IgD-negative memory B cell (primary cell): ENCODE results near the gene MTX1. TPM values are rescaled to one million over a fixed set of nuclear protein-coding genes. Genes with fewer than 3 reads are reported as not detected.
A peak's percentile ranks its signal among the peaks of the same experiment; 100 is the strongest.
"Not testable (repeated sequence)": the region's sequence is repeated elsewhere in the genome, so short reads cannot be mapped to it uniquely, and the experiment has no call there.

Experiments used
- H3K27ac Mint-ChIP-seq, 3 donors: one replicate each; pipeline ENCODE4 v1.8.0; 2020 to 2022; ENCODE audit warnings: mild to moderate bottlenecking in 3 of 3, mixed read lengths in 3 of 3, moderate library complexity in 1 of 3
- H3K27me3 Mint-ChIP-seq: one replicate; pipeline ENCODE4 v1.8.0; 2021; ENCODE audit warnings: mixed read lengths
- H3K36me3 Mint-ChIP-seq: one replicate; pipeline ENCODE4 v1.8.0; 2020; ENCODE audit warnings: mild to moderate bottlenecking, mixed read lengths
- H3K4me1 Mint-ChIP-seq, 3 donors: one replicate each; pipeline ENCODE4 v1.8.0; 2020 to 2022; ENCODE audit warnings: mixed read lengths in 3 of 3, mild to moderate bottlenecking in 1 of 3
- H3K4me3 Mint-ChIP-seq, 4 donors: one replicate each; pipeline ENCODE4 v1.8.0; 2020 to 2022; ENCODE audit warnings: mild to moderate bottlenecking in 4 of 4, mixed read lengths in 4 of 4, moderate library complexity in 3 of 4
- H3K9me3 Mint-ChIP-seq, 3 donors: one replicate each; pipeline ENCODE4 v1.8.0; 2020 to 2021; ENCODE audit warnings: mixed read lengths in 3 of 3, mild to moderate bottlenecking in 1 of 3
- polyA plus RNA-seq: library from polyadenylated mRNA; unstranded; fragments of 300-500 nt; fragmentation: Illumina TruSeq; gene quantifications from one replicate; pipeline ENCODE4 v1.2.3, GENCODE V29; 2021

MTX1 gene
- polyA plus RNA-seq, 1 donor from 2014 or later = 41.7 TPM

GRCh38 chr1:155244368-155245162, 36.1 kb downstream of the MTX1 start:
- peaks cover 2% of the 10 kb centered on the region for H3K27me3 Mint-ChIP-seq
- no peaks in the 10 kb centered on the region for H3K36me3 Mint-ChIP-seq
- peak overlapping the region; percentile 98 to 100 (median 98) for H3K27ac Mint-ChIP-seq
- peaks cover 26 to 31% (median 28%) of the 10 kb centered on the region in 3 donors for H3K4me1 Mint-ChIP-seq
- H3K9me3 Mint-ChIP-seq = peaks cover 0 to 2% (median 1%) of the 10 kb centered on the region in 3 donors
- peak overlapping the region; percentile 87 to 90 (median 88) for H3K4me3 Mint-ChIP-seq

GRCh38 chr1:155245163-155245524, 36.6 kb downstream of the MTX1 start:
- Mint-ChIP-seq H3K9me3 (peaks cover 0 to 2% (median 1%) of the 10 kb centered on the region in 3 donors), H3K36me3 (no peaks in the 10 kb centered on the region), H3K4me3 (peak overlapping the region; percentile 87 to 90 (median 88)), H3K27me3 (peaks cover 2% of the 10 kb centered on the region), H3K27ac (peak overlapping the region; percentile 57 to 100 (median 98)), H3K4me1 (peaks cover 26 to 33% (median 28%) of the 10 kb centered on the region in 3 donors)

- not testable (repeated sequence) for H3K36me3 Mint-ChIP-seq, H3K27me3 Mint-ChIP-seq, H3K4me3 Mint-ChIP-seq, H3K9me3 Mint-ChIP-seq
- Mint-ChIP-seq H3K27ac (peak overlapping the region in 1 of 3 donors; percentile 35), H3K4me1 (peaks cover 20 to 26% (median 23%) of the 10 kb centered on the region in 3 donors)
These were observed 38.3 kb downstream of the MTX1 start for GRCh38 chr1:155246796-155247195.

- peak overlapping the region in 2 of 4 donors; percentile 17 to 25 for H3K4me3 Mint-ChIP-seq
- H3K36me3 Mint-ChIP-seq = no peaks in the 10 kb centered on the region
These were observed 39.4 kb downstream of the MTX1 start for GRCh38 chr1:155247667-155248553.

GRCh38 chr1:155250246-155250632, 41.7 kb downstream of the MTX1 start:
- peak overlapping the region; percentile 67 to 90 (median 81) for H3K4me3 Mint-ChIP-seq
- H3K4me1 Mint-ChIP-seq = peaks cover 10 to 21% (median 15%) of the 10 kb centered on the region in 3 donors
- H3K9me3 Mint-ChIP-seq = no peaks in the 10 kb centered on the region
- H3K27me3 Mint-ChIP-seq = no peaks in the 10 kb centered on the region
- peak overlapping the region in 1 of 3 donors; percentile 80 for H3K27ac Mint-ChIP-seq
- H3K36me3 Mint-ChIP-seq = no peaks in the 10 kb centered on the region

More at GRCh38 chr1:155247667-155248553, 39.4 kb downstream of the MTX1 start:
- H3K9me3 Mint-ChIP-seq = peaks cover 0 to 2% (median 1%) of the 10 kb centered on the region in 3 donors
- H3K27me3 Mint-ChIP-seq = peaks cover 2% of the 10 kb centered on the region
- H3K4me1 Mint-ChIP-seq = peaks cover 18 to 23% (median 21%) of the 10 kb centered on the region in 3 donors
- H3K27ac Mint-ChIP-seq = peak overlapping the region in 2 of 3 donors; percentile 47 to 85

- H3K36me3 Mint-ChIP-seq = no peaks in the 10 kb centered on the region
- H3K27ac Mint-ChIP-seq = peak overlapping the region in 2 of 3 donors; percentile 71 to 80
- peak overlapping the region; percentile 61 to 89 (median 68) for H3K4me3 Mint-ChIP-seq
- no peaks in the 10 kb centered on the region for H3K27me3 Mint-ChIP-seq
- peaks cover 7 to 21% (median 17%) of the 10 kb centered on the region in 3 donors for H3K4me1 Mint-ChIP-seq
- H3K9me3 Mint-ChIP-seq = no peaks in the 10 kb centered on the region
These were observed 42.3 kb downstream of the MTX1 start for GRCh38 chr1:155250633-155251449.

GRCh38 chr1:155251566-155251965, 43.1 kb downstream of the MTX1 start:
- Mint-ChIP-seq H3K9me3 (no peaks in the 10 kb centered on the region), H3K27me3 (no peaks in the 10 kb centered on the region), H3K27ac (peak overlapping the region in 2 of 3 donors; percentile 16 to 80), H3K4me1 (peaks cover 6 to 19% (median 17%) of the 10 kb centered on the region in 3 donors), H3K36me3 (no peaks in the 10 kb centered on the region), H3K4me3 (peak overlapping the region in 2 of 4 donors; percentile 55 to 60)

GRCh38 chr1:155253208-155253607, 44.7 kb downstream of the MTX1 start:
- Mint-ChIP-seq H3K4me3 (peak overlapping the region; percentile 63 to 94 (median 74)), H3K4me1 (peaks cover 9 to 26% (median 17%) of the 10 kb centered on the region in 3 donors), H3K9me3 (no peaks in the 10 kb centered on the region), H3K27ac (peak overlapping the region in 2 of 3 donors; percentile 50 to 69), H3K36me3 (peaks cover 3% of the 10 kb centered on the region), H3K27me3 (no peaks in the 10 kb centered on the region)

- Mint-ChIP-seq H3K9me3 (no peaks in the 10 kb centered on the region), H3K36me3 (peaks cover 3% of the 10 kb centered on the region), H3K4me3 (peak overlapping the region; percentile 71 to 95 (median 86)), H3K27me3 (no peaks in the 10 kb centered on the region), H3K4me1 (peaks cover 9 to 26% (median 17%) of the 10 kb centered on the region in 3 donors), H3K27ac (peak overlapping the region in 1 of 3 donors; percentile 69)
These were observed 45.3 kb downstream of the MTX1 start for GRCh38 chr1:155253797-155254196.

- H3K4me1 Mint-ChIP-seq = peaks cover 9 to 26% (median 17%) of the 10 kb centered on the region in 3 donors
- no peaks in the 10 kb centered on the region for H3K9me3 Mint-ChIP-seq
- no peaks in the 10 kb centered on the region for H3K27me3 Mint-ChIP-seq
- peaks cover 3% of the 10 kb centered on the region for H3K36me3 Mint-ChIP-seq
- H3K4me3 Mint-ChIP-seq = peak overlapping the region; percentile 71 to 95 (median 86)
- H3K27ac Mint-ChIP-seq = peak overlapping the region in 1 of 3 donors; percentile 69
These were observed 45.8 kb downstream of the MTX1 start for GRCh38 chr1:155254228-155254713.

- Mint-ChIP-seq H3K4me1 (peaks cover 9 to 26% (median 17%) of the 10 kb centered on the region in 3 donors), H3K36me3 (peaks cover 3% of the 10 kb centered on the region), H3K27me3 (no peaks in the 10 kb centered on the region), H3K9me3 (no peaks in the 10 kb centered on the region), H3K4me3 (peak overlapping the region; percentile 81 to 94 (median 86)), H3K27ac (peak overlapping the region in 1 of 3 donors; percentile 69)
These were observed 46.3 kb downstream of the MTX1 start for GRCh38 chr1:155254714-155255242.

GRCh38 chr1:155255243-155256007, 46.9 kb downstream of the MTX1 start, which contains the start of gene ENTREP3:
Gene ENTREP3, minus strand, starts transcription at chr1:155255483. Its CDS starts 606 bp downstream, at chr1:155254877.
- H3K27ac Mint-ChIP-seq = peak within 1 kb of the TSS in 2 of 3 donors; percentile 37 to 69
- H3K4me1 Mint-ChIP-seq = peaks cover 9 to 24% (median 20%) of the 10 kb centered on the region in 3 donors
- H3K4me3 Mint-ChIP-seq = peak within 1 kb of the TSS; percentile 81 to 95 (median 88)
- H3K36me3 Mint-ChIP-seq = peaks cover 3% of the 10 kb centered on the region
- H3K9me3 Mint-ChIP-seq = no peaks in the 10 kb centered on the region
- H3K27me3 Mint-ChIP-seq = no peaks in the 10 kb centered on the region
